B cell (primary cell): ENCODE data around the gene LYSMD2.

ENCODE experiments used
- EZH2 ChIP-seq: IDR thresholded peaks from 2 replicates; pipeline ENCODE4 v1.6.1; 2012; ENCODE audit warnings: borderline replicate concordance, low read depth, mild to moderate bottlenecking, moderate library complexity, low read length; ENCODE audit not compliant: insufficient read depth, poor library complexity, severe bottlenecking
- TF ChIP-seq, protein P1 (sequence below): fragments of 200-600 bp; IDR thresholded peaks from one replicate; pipeline ENCODE4 v1.8.0; 2022; ENCODE audit warnings: antibody characterized with exemption, mild to moderate bottlenecking

DNA sequence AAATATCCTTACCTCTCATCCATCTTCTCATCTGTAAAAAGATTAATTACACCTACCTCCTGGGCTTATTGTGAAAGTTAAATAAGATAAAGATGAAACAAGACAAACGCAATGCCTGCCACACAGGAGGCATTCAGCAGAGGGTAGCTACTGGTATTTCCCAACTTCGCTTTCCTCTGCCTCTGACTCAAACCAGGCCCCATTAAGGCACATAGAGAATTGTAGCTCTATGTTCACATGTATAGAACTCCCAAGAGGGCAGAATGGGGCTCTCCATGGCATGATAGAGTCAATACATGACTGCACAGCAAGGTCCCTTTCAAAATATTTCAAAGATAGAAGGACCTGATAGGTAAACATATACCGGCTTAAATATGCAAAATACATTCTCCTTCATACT is 1.4 kb downstream of the LYSMD2 start:
- TF ChIP-seq, protein P1, sequence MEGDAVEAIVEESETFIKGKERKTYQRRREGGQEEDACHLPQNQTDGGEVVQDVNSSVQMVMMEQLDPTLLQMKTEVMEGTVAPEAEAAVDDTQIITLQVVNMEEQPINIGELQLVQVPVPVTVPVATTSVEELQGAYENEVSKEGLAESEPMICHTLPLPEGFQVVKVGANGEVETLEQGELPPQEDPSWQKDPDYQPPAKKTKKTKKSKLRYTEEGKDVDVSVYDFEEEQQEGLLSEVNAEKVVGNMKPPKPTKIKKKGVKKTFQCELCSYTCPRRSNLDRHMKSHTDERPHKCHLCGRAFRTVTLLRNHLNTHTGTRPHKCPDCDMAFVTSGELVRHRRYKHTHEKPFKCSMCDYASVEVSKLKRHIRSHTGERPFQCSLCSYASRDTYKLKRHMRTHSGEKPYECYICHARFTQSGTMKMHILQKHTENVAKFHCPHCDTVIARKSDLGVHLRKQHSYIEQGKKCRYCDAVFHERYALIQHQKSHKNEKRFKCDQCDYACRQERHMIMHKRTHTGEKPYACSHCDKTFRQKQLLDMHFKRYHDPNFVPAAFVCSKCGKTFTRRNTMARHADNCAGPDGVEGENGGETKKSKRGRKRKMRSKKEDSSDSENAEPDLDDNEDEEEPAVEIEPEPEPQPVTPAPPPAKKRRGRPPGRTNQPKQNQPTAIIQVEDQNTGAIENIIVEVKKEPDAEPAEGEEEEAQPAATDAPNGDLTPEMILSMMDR, result no peak
- TF ChIP-seq EZH2, result no peak
